RWPE1 (cell line): ENCODE data around the gene STK40.

ENCODE experiments used
- CTCF ChIA-PET: fragments of 350-600 bp; sonication (Branson Sonifier 250); formaldehyde crosslinking; extraction: SDS; loops from one replicate; lab custom pipeline; 2021; lab: Yijun Ruan, JAX
- POLR2A ChIA-PET: fragments of 400-600 bp; formaldehyde crosslinking; extraction: SDS; loops from one replicate; lab custom pipeline; 2020; ENCODE audit warnings: antibody characterized with exemption; ENCODE audit not compliant: low non-redundant PET; lab: Yijun Ruan, JAX
- DNase-seq: peaks from one replicate; pipeline ENCODE4 v3.0.0; 2012; ENCODE audit warnings: low spot score
- H3K27ac ChIP-seq: fragments of 450-650 bp; 2 replicates; pipeline ENCODE4 v1.5.1; 2017
- CTCF ChIP-seq: fragments of 450-650 bp; conservative IDR thresholded peaks from 2 replicates; pipeline ENCODE4 v1.5.1; 2017; ENCODE audit warnings: low read depth, mild to moderate bottlenecking

STK40 gene

DNA sequence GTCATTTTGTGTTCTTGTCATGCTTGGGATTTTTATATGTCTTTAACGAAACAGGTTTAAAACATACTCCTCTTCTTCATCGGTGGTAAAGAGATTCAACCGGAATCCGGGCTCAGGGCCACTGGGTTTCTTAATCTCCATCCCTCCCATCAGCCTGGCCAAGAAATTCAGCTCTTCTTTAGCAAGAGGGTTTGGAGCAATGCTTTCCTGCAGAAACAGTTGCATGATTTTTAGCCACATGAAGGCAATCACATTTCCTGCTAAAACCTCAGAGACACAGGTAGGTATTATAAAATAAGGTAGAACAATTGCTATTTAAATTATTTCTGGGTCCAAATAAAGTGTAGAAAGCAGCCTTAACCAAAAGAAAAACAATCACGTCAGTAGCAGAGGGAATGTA is 34.7 kb upstream of the STK40 start:
- POLR2A ChIA-PET = no interaction called here
- CTCF ChIA-PET = interaction anchor here (0.6 to 2.0 kb wide), 4 partner anchors 23 to 131 kb away, joined by 3 to 17 read pairs (median 4); partner anchors contain the start of gene LSM10
- DNase-seq = no peak
- TF ChIP-seq CTCF = no peak
- H3K27ac ChIP-seq = no peak overlapping the region; the same call in 1 of the 2 replicates

DNA sequence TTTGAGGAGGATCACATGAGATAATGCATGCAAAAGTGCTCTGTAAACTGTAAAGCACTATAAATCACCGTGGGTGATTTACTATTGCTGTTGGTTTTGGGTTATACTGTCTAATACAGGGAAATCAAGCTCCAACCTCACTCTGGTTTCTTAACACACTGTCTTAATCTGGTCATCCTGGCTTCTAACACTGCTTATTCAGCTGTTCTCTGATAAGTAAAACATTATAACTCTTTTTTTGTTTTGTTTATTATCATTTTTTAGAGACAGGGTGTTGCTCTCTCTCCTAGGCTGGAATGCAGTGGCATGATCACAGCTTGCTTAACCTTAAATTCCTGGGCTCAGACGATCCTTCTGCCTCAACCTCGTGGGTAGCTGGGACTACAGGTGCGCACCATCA is 33.8 kb upstream of the STK40 start:
- ChIA-PET CTCF (interaction anchor here (2.0 kb wide), 1 partner anchor 77 kb away, joined by 17 read pairs; no protein-coding TSS in a partner anchor), POLR2A (no interaction called here)
- TF ChIP-seq CTCF = no peak
- no peak overlapping the region for H3K27ac ChIP-seq
- DNase-seq = no peak

- POLR2A ChIA-PET = no interaction called here
- CTCF ChIA-PET = interaction anchor here (2.0 kb wide), 1 partner anchor 76 kb away, joined by 17 read pairs; no protein-coding TSS in a partner anchor
- H3K27ac ChIP-seq = no peak overlapping the region
- TF ChIP-seq CTCF = no peak
- DNase-seq = no peak
These were observed 33.4 kb upstream of the STK40 start for GRCh38 chr1:36419140-36419539.

DNA sequence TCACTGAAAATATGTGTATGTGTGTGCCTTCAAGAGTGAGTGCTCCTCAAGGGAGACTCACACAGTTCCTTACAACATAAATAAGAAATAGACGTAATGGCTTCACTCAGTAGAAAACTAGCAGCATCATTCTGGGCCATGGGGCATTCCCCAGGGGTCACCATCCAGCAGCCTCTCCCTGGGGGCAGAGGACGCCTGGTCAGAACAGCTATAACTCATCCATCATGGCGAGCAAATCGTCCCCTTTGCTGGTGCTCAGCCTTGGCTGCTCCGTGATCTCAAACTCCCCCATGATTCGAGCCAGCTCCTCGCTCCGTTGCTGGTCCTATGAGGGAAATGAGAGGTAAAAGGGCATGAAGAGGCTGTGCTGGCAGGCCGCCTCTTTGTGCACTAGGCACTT is 32.2 kb upstream of the STK40 start:
- no peak for TF ChIP-seq CTCF
- ChIA-PET POLR2A (no interaction called here), CTCF (no interaction called here)
- no peak for DNase-seq
- H3K27ac ChIP-seq = no peak overlapping the region

- TF ChIP-seq CTCF = no peak
- no peak overlapping the region for H3K27ac ChIP-seq
- CTCF ChIA-PET = interaction anchor here (1.1 kb wide), 1 partner anchor 17 kb away, joined by 3 read pairs; no protein-coding TSS in a partner anchor
- POLR2A ChIA-PET = no interaction called here
- no peak for DNase-seq
These were observed 30.1 kb upstream of the STK40 start for GRCh38 chr1:36415661-36416326.

- TF ChIP-seq CTCF = no peak
- ChIA-PET POLR2A (no interaction called here), CTCF (interaction anchor here (1.1 kb wide), 1 partner anchor 16 kb away, joined by 3 read pairs; no protein-coding TSS in a partner anchor)
- H3K27ac ChIP-seq = no peak overlapping the region
- no peak for DNase-seq
These were observed 28.7 kb upstream of the STK40 start for GRCh38 chr1:36414384-36414783.
